IPS-20b (cell line): ENCODE data around the gene DVL1.

Experiments used
- H3K27ac ChIP-seq: one replicate; pipeline ENCODE4 v1.5.1; 2013; ENCODE audit warnings: low read length
- H3K27me3 ChIP-seq: 2 replicates; pipeline ENCODE4 v1.6.1; 2013; ENCODE audit warnings: mild to moderate bottlenecking, low read length, inconsistent platforms; ENCODE audit not compliant: insufficient read depth
- H3K36me3 ChIP-seq: 2 replicates; pipeline ENCODE4 v1.6.1; 2013; ENCODE audit warnings: low read depth, mild to moderate bottlenecking, inconsistent platforms, low read length, moderate library complexity; ENCODE audit not compliant: insufficient read depth
- H3K4me1 ChIP-seq: 2 replicates; pipeline ENCODE4 v1.6.1; 2013; ENCODE audit warnings: mild to moderate bottlenecking, control low read depth, inconsistent platforms, low read length, moderate library complexity; ENCODE audit not compliant: insufficient read depth
- H3K4me3 ChIP-seq: 2 replicates; pipeline ENCODE4 v1.5.1; 2013; ENCODE audit warnings: mild to moderate bottlenecking, low read length, inconsistent platforms
- H3K9ac ChIP-seq: 2 replicates; pipeline ENCODE4 v1.6.1; 2013; ENCODE audit warnings: low read depth, mild to moderate bottlenecking, inconsistent platforms, low read length, moderate library complexity
- H3K9me3 ChIP-seq: 2 replicates; pipeline ENCODE4 v1.6.1; 2013; ENCODE audit warnings: mild to moderate bottlenecking, low read depth, low read length, inconsistent platforms; ENCODE audit not compliant: insufficient read depth

Gene DVL1

GRCh38 chr1:1293263-1294249 lies 55.7 kb downstream of the DVL1 start:
- Histone ChIP-seq H3K36me3 (no peaks in the 10 kb centered on the region), H3K9ac (no peak overlapping the region), H3K27ac (no peak overlapping the region), H3K9me3 (no peaks in the 10 kb centered on the region), H3K4me3 (no peak overlapping the region), H3K27me3 (no peaks in the 10 kb centered on the region), H3K4me1 (no peaks in the 10 kb centered on the region)

- no peak overlapping the region for H3K9ac ChIP-seq
- H3K4me1 ChIP-seq = no peaks in the 10 kb centered on the region
- no peak overlapping the region for H3K27ac ChIP-seq
- H3K36me3 ChIP-seq = no peaks in the 10 kb centered on the region
- no peaks in the 10 kb centered on the region for H3K9me3 ChIP-seq
- H3K27me3 ChIP-seq = no peaks in the 10 kb centered on the region
- H3K4me3 ChIP-seq = no peak overlapping the region
Measured at GRCh38 chr1:1292851-1293250, 56.4 kb downstream of the DVL1 start.

GRCh38 chr1:1292442-1292779 lies 56.8 kb downstream of the DVL1 start:
- Histone ChIP-seq H3K4me1 (no peaks in the 10 kb centered on the region), H3K36me3 (no peaks in the 10 kb centered on the region), H3K4me3 (no peak overlapping the region), H3K9me3 (no peaks in the 10 kb centered on the region), H3K9ac (no peak overlapping the region), H3K27me3 (no peaks in the 10 kb centered on the region), H3K27ac (no peak overlapping the region)

- Histone ChIP-seq H3K9ac (no peak overlapping the region), H3K27me3 (no peaks in the 10 kb centered on the region), H3K9me3 (no peaks in the 10 kb centered on the region), H3K27ac (no peak overlapping the region), H3K4me1 (no peaks in the 10 kb centered on the region), H3K4me3 (no peak overlapping the region), H3K36me3 (no peaks in the 10 kb centered on the region)
Measured at GRCh38 chr1:1291548-1292441, 57.4 kb downstream of the DVL1 start.

GRCh38 chr1:1291023-1291528 lies 58.1 kb downstream of the DVL1 start:
- Histone ChIP-seq H3K9me3 (no peaks in the 10 kb centered on the region), H3K27ac (no peak overlapping the region), H3K4me3 (no peak overlapping the region), H3K4me1 (no peaks in the 10 kb centered on the region), H3K9ac (no peak overlapping the region), H3K27me3 (no peaks in the 10 kb centered on the region), H3K36me3 (no peaks in the 10 kb centered on the region)

GRCh38 chr1:1290238-1290731 lies 58.9 kb downstream of the DVL1 start:
- no peak overlapping the region for H3K4me3 ChIP-seq
- no peaks in the 10 kb centered on the region for H3K27me3 ChIP-seq
- no peaks in the 10 kb centered on the region for H3K4me1 ChIP-seq
- H3K9me3 ChIP-seq = no peaks in the 10 kb centered on the region
- H3K27ac ChIP-seq = no peak overlapping the region
- H3K36me3 ChIP-seq = no peaks in the 10 kb centered on the region
- H3K9ac ChIP-seq = no peak overlapping the region

GRCh38 chr1:1287288-1288110 lies 61.7 kb downstream of the DVL1 start:
- H3K27me3 ChIP-seq = no peaks in the 10 kb centered on the region
- H3K4me3 ChIP-seq = no peak overlapping the region
- H3K27ac ChIP-seq = no peak overlapping the region
- H3K4me1 ChIP-seq = no peaks in the 10 kb centered on the region
- no peak overlapping the region for H3K9ac ChIP-seq
- no peaks in the 10 kb centered on the region for H3K36me3 ChIP-seq
- H3K9me3 ChIP-seq = no peaks in the 10 kb centered on the region

GRCh38 chr1:1286313-1287261 lies 62.6 kb downstream of the DVL1 start:
- no peaks in the 10 kb centered on the region for H3K9me3 ChIP-seq
- H3K4me1 ChIP-seq = no peaks in the 10 kb centered on the region
- H3K4me3 ChIP-seq = no peak overlapping the region
- H3K27me3 ChIP-seq = no peaks in the 10 kb centered on the region
- no peak overlapping the region for H3K9ac ChIP-seq
- no peak overlapping the region for H3K27ac ChIP-seq
- H3K36me3 ChIP-seq = no peaks in the 10 kb centered on the region

GRCh38 chr1:1285611-1286311 lies 63.5 kb downstream of the DVL1 start:
- Histone ChIP-seq H3K4me1 (no peaks in the 10 kb centered on the region), H3K36me3 (no peaks in the 10 kb centered on the region), H3K4me3 (no peak overlapping the region), H3K9me3 (no peaks in the 10 kb centered on the region), H3K9ac (no peak overlapping the region), H3K27me3 (no peaks in the 10 kb centered on the region), H3K27ac (no peak overlapping the region)
